GM12874 (cell line): Measurements from ENCODE around the gene SIPA1L3.

ENCODE experiments used
- CTCF ChIP-seq: IDR thresholded peaks from 2 replicates; pipeline ENCODE4 v1.5.1; 2011; ENCODE audit warnings: low read depth, mild to moderate bottlenecking, control low read depth, low read length, moderate library complexity; ENCODE audit not compliant: insufficient read depth

Gene SIPA1L3

GRCh38 chr19:38045554-38046253 is 138.7 kb downstream of the SIPA1L3 start:
- TF ChIP-seq CTCF: no peak

- TF ChIP-seq CTCF: no peak
Observed at GRCh38 chr19:38046254-38047048, 139.4 kb downstream of the SIPA1L3 start.

GRCh38 chr19:38047049-38047438 is 140.0 kb downstream of the SIPA1L3 start:
- no peak for TF ChIP-seq CTCF

- TF ChIP-seq CTCF: no peak
Observed at GRCh38 chr19:38047641-38048040, 140.6 kb downstream of the SIPA1L3 start.

- no peak for TF ChIP-seq CTCF
Observed at GRCh38 chr19:38049105-38049649, 142.2 kb downstream of the SIPA1L3 start.

GRCh38 chr19:38055010-38055409 is 148.0 kb downstream of the SIPA1L3 start:
- TF ChIP-seq CTCF: no peak
